Fibroblast of mammary gland (primary cell): ENCODE data around the gene LPP.

Experiments
- DNase-seq: peaks from one replicate; pipeline ENCODE4 v3.0.0-alpha.2; 2010; ENCODE audit warnings: low read depth
- H3K4me3 ChIP-seq: 2 replicates; pipeline ENCODE4 v1.5.1; 2011; ENCODE audit warnings: low read depth, mild to moderate bottlenecking, low read length, moderate library complexity; ENCODE audit not compliant: control insufficient read depth
- CTCF ChIP-seq: conservative IDR thresholded peaks from 2 replicates; pipeline ENCODE4 v1.5.1; 2011; ENCODE audit warnings: low read depth, low read length, inconsistent platforms; ENCODE audit not compliant: control insufficient read depth, insufficient read depth

LPP gene

GRCh38 chr3:188905547-188905946 lies 751.6 kb downstream of the LPP start:
- H3K4me3 ChIP-seq: no peak overlapping the region
- DNase-seq: no peak
- TF ChIP-seq CTCF: no peak

- TF ChIP-seq CTCF: no peak
- DNase-seq: no peak
These were observed 752.3 kb downstream of the LPP start for GRCh38 chr3:188906236-188906635.

GRCh38 chr3:188908002-188908850 lies 754.3 kb downstream of the LPP start:
- no peak for TF ChIP-seq CTCF
- no peak overlapping the region for H3K4me3 ChIP-seq
- no peak for DNase-seq

More at GRCh38 chr3:188906236-188906635, 752.3 kb downstream of the LPP start:
- H3K4me3 ChIP-seq: no peak overlapping the region

GRCh38 chr3:188911026-188911850 lies 757.3 kb downstream of the LPP start:
- H3K4me3 ChIP-seq: no peak overlapping the region
- no peak for TF ChIP-seq CTCF
- DNase-seq: peak; percentile 47

- no peak overlapping the region for H3K4me3 ChIP-seq
- no peak for DNase-seq
- TF ChIP-seq CTCF: no peak
These were observed 759.1 kb downstream of the LPP start for GRCh38 chr3:188913084-188913483.

GRCh38 chr3:188914552-188914951 lies 760.6 kb downstream of the LPP start:
- no peak for TF ChIP-seq CTCF
- H3K4me3 ChIP-seq: no peak overlapping the region
- peak; percentile 49 for DNase-seq
